OCI-LY1 (cell line): ENCODE measurements around the gene SLC2A13.
"Not testable (repeated sequence)": the region's sequence is repeated elsewhere in the genome, so short reads cannot be mapped to it uniquely, and the experiment has no call there.

Experiments
- H2AFZ ChIP-seq: fragments of 200-600 bp; sonication (generic), shearing (Covaris generic); 2 replicates; pipeline ENCODE4 v1.6.0; 2014; ENCODE audit warnings: antibody characterized with exemption, mild to moderate bottlenecking, low read length
- H3F3A ChIP-seq: fragments of 200-600 bp; sonication (generic), shearing (Covaris generic); 2 replicates; pipeline ENCODE4 v1.6.0; 2014; ENCODE audit warnings: mild to moderate bottlenecking, antibody characterized with exemption, low read length, moderate library complexity; ENCODE audit not compliant: insufficient read depth
- H3K27ac ChIP-seq: fragments of 200-600 bp; sonication (generic); 2 replicates; pipeline ENCODE4 v1.5.1; 2014; ENCODE audit warnings: low read length, mixed run types, mild to moderate bottlenecking, low read depth; ENCODE audit not compliant: poor library complexity, severe bottlenecking
- H3K27me3 ChIP-seq: fragments of 200-600 bp; sonication (generic); 2 replicates; pipeline ENCODE4 v1.6.0; 2014; ENCODE audit warnings: antibody characterized with exemption, mild to moderate bottlenecking, low read length, moderate library complexity; ENCODE audit not compliant: insufficient read depth
- H3K36me3 ChIP-seq: fragments of 200-600 bp; sonication (generic); 2 replicates; pipeline ENCODE4 v1.6.1; 2014; ENCODE audit warnings: mild to moderate bottlenecking, antibody characterized with exemption, low read length, moderate library complexity, mixed read lengths; ENCODE audit not compliant: insufficient read depth
- H3K4me1 ChIP-seq: fragments of 200-600 bp; sonication (generic); 2 replicates; pipeline ENCODE4 v1.5.1; 2014; ENCODE audit warnings: mild to moderate bottlenecking, low read length, moderate library complexity; ENCODE audit not compliant: insufficient read depth, severe bottlenecking
- H3K4me2 ChIP-seq: fragments of 200-600 bp; sonication (generic), shearing (Covaris generic); 2 replicates; pipeline ENCODE4 v1.6.1; 2014; ENCODE audit warnings: low read length
- H3K4me3 ChIP-seq: fragments of 200-600 bp; sonication (generic); 2 replicates; pipeline ENCODE4 v1.5.1; 2014; ENCODE audit warnings: low read length, low read depth, mild to moderate bottlenecking, mixed read lengths; ENCODE audit not compliant: poor library complexity, severe bottlenecking
- H3K79me2 ChIP-seq: fragments of 200-600 bp; shearing (Covaris generic); 2 replicates; pipeline ENCODE4 v1.6.1; 2016; ENCODE audit warnings: mixed run types, low read length, mixed read lengths; ENCODE audit not compliant: insufficient read depth
- H3K9ac ChIP-seq: fragments of 200-600 bp; sonication (generic), shearing (Covaris generic); 2 replicates; pipeline ENCODE4 v1.6.1; 2014; ENCODE audit warnings: mild to moderate bottlenecking, low read length, mixed read lengths
- H3K9me2 ChIP-seq: fragments of 200-600 bp; sonication (generic), shearing (Covaris generic); 2 replicates; pipeline ENCODE4 v1.6.1; 2014; ENCODE audit warnings: low read depth, mild to moderate bottlenecking, low read length, mixed read lengths
- H3K9me3 ChIP-seq: fragments of 200-600 bp; shearing (Covaris generic); 2 replicates; pipeline ENCODE4 v1.6.1; 2014; ENCODE audit warnings: low read length, mixed read lengths
- H4K20me1 ChIP-seq: fragments of 200-600 bp; sonication (generic), shearing (Covaris generic); 2 replicates; pipeline ENCODE4 v1.6.0; 2016; ENCODE audit warnings: mild to moderate bottlenecking, low read length; ENCODE audit not compliant: insufficient read depth
- CTCF ChIP-seq: fragments of 200-600 bp; sonication (generic), shearing (Covaris generic); IDR thresholded peaks from 2 replicates; pipeline ENCODE4 v1.5.1; 2017; ENCODE audit warnings: mild to moderate bottlenecking, antibody characterized with exemption, low read length, moderate library complexity, mixed read lengths
- EZH2 ChIP-seq: fragments of 200-600 bp; sonication (generic), shearing (Covaris generic); IDR thresholded peaks from 2 replicates; pipeline ENCODE4 v1.8.0; 2017; ENCODE audit warnings: borderline replicate concordance, mixed run types, mild to moderate bottlenecking, antibody characterized with exemption, low read length, moderate library complexity, mixed read lengths

Gene SLC2A13

DNA sequence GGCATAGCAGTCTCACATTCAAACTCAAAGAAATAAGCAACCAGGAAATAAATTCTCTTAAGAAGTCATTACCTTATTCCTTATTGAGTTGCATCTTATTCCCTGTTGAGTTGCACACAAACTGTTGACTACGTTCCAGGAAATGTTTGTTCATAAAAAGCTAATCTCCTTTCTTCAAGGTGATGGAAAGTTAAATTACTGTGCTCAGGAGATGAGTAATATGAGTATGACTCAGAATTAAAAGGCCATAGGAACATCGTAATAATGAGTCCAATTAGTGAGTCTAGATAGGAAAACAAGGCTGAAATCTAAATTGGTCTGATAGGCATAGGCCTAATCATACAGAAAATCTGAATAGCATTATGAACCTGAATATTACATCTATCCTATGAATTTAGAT is 203.1 kb downstream of the SLC2A13 start:
- Histone ChIP-seq H3K9ac (no peak overlapping the region), H3K9me3 (no peaks in the 10 kb centered on the region), H3K27ac (no peak overlapping the region), H3K27me3 (no peaks in the 10 kb centered on the region), H3K36me3 (no peaks in the 10 kb centered on the region), H3K4me3 (no peak overlapping the region), H3K9me2 (no peaks in the 10 kb centered on the region), H3K79me2 (no peaks in the 10 kb centered on the region), H3K4me2 (no peak overlapping the region), H3F3A (no peaks in the 10 kb centered on the region), H2AFZ (no peak overlapping the region), H4K20me1 (no peaks in the 10 kb centered on the region), H3K4me1 (no peaks in the 10 kb centered on the region)
- TF ChIP-seq CTCF (no peak), EZH2 (no peak)

DNA sequence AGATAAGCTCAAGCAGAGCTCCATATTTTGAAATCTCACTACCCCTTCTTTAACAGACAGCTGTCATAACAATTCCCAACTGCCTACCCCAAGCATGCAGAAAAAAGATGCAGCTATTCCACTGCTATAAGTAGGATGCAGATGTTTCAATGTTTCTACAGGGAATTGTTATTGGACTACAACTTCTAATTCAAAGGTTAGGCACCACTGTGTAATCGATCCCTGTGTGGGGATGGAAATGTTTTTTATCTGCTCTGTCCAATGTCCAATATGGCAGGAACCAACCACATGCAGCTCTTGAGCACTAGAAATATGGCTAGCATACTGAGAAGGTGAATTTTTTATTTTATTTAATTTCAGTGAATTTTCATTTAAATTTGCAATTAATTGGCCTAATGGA is 208.6 kb downstream of the SLC2A13 start:
- no peak overlapping the region for H3K27ac ChIP-seq
- H3F3A ChIP-seq, result no peaks in the 10 kb centered on the region
- TF ChIP-seq CTCF, result no peak
- no peak for TF ChIP-seq EZH2
- no peaks in the 10 kb centered on the region for H3K9me2 ChIP-seq
- no peak overlapping the region for H2AFZ ChIP-seq
- no peak overlapping the region for H3K4me2 ChIP-seq
- no peaks in the 10 kb centered on the region for H4K20me1 ChIP-seq
- H3K27me3 ChIP-seq, result no peaks in the 10 kb centered on the region
- no peaks in the 10 kb centered on the region for H3K79me2 ChIP-seq
- H3K36me3 ChIP-seq, result no peaks in the 10 kb centered on the region
- no peak overlapping the region for H3K9ac ChIP-seq
- H3K4me3 ChIP-seq, result no peak overlapping the region
- H3K4me1 ChIP-seq, result no peaks in the 10 kb centered on the region
- no peaks in the 10 kb centered on the region for H3K9me3 ChIP-seq

DNA sequence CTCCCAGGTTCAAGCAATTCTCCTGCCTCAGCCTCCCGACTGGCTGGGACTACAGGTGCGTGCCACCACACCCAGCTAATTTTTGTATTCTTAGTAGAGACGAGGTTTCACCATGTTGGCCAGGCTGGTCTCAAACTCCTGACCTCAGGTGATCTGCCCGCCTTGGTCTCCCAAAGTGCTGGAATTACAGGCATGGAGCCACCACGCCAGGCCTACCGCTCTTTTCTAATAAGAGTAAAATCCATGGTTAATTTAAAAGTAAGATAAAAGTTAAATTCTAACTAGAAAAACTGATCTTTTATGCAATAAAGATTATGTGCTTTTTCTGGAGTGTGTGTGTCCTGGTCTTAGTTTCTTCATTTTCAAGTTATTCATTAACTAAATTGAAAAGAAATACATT is 212.5 kb downstream of the SLC2A13 start:
- not testable (repeated sequence) for H3K9ac ChIP-seq, H3K27ac ChIP-seq, H3K9me3 ChIP-seq, H3K9me2 ChIP-seq, H3K79me2 ChIP-seq, H4K20me1 ChIP-seq, H3K4me1 ChIP-seq, H2AFZ ChIP-seq, H3F3A ChIP-seq, H3K4me2 ChIP-seq, H3K27me3 ChIP-seq, H3K4me3 ChIP-seq, H3K36me3 ChIP-seq

GRCh38 chr12:39892146-39892545 is 213.7 kb downstream of the SLC2A13 start:
- TF ChIP-seq EZH2 (no peak), CTCF (no peak)
- H3K79me2 ChIP-seq, result no peaks in the 10 kb centered on the region

More at GRCh38 chr12:39892146-39892545, 213.7 kb downstream of the SLC2A13 start:
- no peaks in the 10 kb centered on the region for H3K9me3 ChIP-seq
- no peak overlapping the region for H3K4me3 ChIP-seq
- no peaks in the 10 kb centered on the region for H3K9me2 ChIP-seq
- no peaks in the 10 kb centered on the region for H3K27me3 ChIP-seq
- no peak overlapping the region for H3K9ac ChIP-seq
- H2AFZ ChIP-seq, result no peak overlapping the region
- H3K36me3 ChIP-seq, result no peaks in the 10 kb centered on the region
- H3K27ac ChIP-seq, result no peak overlapping the region
- H3F3A ChIP-seq, result no peaks in the 10 kb centered on the region
- H3K4me1 ChIP-seq, result no peaks in the 10 kb centered on the region
- no peak overlapping the region for H3K4me2 ChIP-seq
- H4K20me1 ChIP-seq, result no peaks in the 10 kb centered on the region
